Fibroblast of peridontal ligament (primary cell): ENCODE measurements around the gene PAX2.

Experiments
- DNase-seq: peaks from one replicate; pipeline ENCODE4 v3.0.0-alpha.2; 2010; ENCODE audit errors: extremely low read depth

PAX2 gene

DNA sequence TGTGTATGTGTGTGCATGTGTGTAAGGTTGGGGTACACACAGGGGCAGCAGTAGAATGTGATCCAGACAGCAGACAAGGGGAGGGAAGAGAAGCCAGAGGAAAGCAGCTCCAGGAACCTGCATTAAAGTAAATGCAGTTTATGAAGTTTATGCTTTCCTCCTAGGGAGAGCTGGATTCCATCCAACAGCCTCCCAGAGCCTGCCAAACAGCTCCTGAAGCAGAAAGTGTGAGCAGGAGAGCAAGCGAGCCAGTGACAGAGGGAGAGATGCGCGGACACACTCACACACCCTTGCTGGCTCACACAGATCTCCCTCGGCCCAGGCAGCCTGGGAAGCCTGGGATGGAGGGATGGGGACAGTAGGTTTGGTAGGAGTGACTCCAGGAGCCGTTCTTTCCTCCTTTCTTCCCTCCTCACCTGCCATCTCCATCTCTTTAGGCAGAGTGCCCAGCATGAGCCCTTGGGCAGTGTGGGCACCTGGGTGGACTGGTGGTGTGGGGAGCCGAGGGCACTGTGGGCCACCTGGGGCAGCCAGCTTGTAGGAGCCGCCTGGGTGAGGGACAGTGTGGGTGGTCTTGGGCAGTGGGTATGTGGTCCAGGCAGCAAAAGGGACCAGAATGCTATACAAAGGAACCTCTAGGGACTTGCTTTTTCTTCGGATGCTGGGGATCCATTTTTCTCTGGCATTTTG lies 46.1 kb downstream of the PAX2 start:
- no peak for DNase-seq

DNA sequence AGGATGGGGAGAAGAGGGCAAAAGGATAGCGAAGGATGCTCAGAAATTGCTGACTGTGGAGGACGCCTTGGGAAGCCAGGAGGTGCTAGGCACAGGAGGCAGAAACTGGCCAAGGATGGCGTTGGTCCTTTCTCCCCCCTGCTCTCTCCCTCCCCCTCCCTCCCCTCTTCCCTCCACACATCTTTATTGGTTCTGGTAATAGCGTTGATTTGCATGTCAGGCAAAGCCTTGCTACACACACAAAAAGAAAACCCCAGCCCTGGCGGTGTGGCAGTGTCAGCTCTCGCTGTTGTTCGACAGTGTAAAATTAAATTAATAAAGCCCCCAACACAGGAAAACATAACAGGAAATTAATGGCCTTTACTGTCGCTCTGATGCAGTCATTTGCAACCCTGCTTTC lies 47.2 kb downstream of the PAX2 start:
- no peak for DNase-seq

DNA sequence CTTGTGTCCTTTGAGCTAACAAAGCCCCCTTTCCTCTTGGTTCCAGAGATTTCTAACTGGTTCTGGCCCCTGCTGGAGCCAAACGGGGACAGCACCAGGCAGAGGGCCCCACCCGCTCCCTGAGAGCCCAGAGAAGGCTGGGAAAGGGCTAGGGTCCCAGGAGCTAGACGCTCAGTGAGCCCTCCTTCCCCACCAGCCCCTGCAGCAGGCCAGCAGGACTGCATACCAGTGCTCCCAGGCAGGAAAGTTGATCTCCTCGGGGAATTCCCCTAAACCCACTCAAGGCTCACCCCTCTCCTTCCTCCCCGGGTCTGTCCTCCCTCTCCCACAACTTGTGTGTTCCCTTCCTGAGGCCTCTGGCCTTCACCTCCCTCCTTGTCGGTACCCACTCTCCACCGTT lies 47.7 kb downstream of the PAX2 start:
- no peak for DNase-seq

DNA sequence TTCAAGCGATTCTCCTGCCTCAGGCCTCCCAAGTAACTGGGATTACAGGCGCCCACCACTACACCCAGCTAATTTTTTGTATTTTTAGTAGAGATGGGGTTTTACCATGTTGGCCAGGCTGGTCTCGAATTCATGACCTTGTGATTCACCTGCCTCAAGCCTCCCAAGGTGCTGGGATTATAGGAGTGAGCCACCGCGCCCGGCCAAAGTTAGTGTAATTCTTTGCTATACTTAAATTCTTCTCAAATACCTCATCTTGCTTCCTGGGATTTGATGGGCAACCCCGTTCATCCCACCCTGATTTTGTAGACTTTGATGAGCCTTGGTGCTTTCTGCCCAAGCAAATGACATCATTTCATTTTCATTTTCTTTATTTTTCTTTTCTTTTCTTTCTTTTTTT lies 54.5 kb downstream of the PAX2 start:
- no peak for DNase-seq

DNA sequence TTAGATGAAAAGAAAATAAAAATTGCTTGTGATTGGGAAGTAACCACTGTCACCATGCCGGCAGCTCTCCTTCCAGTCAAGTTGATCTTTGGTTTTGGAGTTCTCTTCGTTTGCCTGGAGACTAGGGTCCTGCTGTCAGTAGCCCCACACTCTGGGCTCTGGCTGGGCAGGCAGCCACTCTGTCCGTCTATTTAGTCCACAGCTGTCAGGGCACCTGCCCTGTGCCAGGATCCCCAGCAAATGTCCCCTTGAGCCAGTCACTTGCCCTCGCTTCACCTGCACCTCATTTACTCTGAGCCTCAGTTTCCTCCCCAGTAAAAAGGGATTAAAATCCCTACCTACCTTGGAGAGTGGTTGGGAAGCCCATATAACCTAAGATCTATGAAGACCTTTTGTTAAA lies 55.5 kb downstream of the PAX2 start:
- DNase-seq, result no peak

DNA sequence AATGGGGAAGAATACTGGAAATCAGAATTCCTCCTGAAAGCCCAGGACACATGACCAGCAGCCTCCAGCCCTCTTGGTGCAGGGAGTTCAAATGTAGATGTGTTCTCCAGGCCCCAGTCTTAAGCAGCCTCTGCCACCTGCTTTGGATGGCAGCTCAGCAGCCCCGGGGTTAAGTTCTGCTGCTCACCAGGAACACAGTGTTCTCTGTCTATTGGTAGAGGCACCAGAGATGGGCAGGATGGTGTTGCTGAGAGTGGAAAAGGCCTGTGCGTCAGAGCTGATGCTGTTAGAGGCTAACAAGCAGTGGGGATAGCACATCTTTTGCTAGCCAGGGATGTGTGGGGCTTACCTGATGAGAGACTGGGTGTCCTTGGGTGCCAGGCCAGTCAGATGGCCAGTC lies 56.8 kb downstream of the PAX2 start:
- no peak for DNase-seq

DNA sequence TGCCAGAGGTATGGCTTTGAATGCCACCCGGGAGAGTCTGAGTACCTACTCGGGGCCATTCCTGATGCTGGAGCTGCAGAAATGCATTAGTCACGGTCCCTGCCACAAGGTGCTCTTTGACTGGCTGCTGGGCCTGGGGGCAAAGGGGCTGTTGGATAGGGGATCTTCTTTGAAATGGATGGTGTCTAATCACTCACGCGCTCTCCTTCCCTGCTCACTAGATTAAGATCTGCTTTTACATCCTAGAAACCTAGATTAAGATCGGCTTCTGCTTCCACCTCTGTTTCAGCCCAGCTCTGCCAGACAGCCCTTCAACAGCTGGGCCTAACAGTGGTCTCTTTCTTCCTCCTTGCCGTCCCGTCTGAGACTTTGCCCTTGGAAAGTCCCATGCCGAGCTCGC lies 57.2 kb downstream of the PAX2 start:
- DNase-seq, result no peak

DNA sequence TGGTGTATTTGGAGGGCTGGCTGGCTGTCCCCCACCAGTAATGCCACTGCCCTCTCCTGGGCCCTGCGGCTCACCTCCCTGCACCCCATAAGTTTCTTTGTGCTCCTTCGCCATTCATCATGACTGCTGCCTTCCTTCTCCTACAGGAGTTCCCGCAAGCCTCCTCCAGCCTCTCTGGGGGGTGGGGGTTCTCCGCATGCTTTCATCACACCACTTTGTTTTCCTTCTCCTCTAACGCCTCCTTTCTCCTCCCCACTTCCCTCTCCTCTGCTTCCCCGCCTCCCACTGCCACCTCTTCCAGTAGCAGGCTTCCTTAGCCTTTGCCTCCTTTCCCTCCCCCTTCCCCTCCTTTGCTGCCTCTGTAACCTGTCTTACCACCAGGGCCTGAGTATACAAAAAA lies 58.1 kb downstream of the PAX2 start:
- DNase-seq, result no peak

DNA sequence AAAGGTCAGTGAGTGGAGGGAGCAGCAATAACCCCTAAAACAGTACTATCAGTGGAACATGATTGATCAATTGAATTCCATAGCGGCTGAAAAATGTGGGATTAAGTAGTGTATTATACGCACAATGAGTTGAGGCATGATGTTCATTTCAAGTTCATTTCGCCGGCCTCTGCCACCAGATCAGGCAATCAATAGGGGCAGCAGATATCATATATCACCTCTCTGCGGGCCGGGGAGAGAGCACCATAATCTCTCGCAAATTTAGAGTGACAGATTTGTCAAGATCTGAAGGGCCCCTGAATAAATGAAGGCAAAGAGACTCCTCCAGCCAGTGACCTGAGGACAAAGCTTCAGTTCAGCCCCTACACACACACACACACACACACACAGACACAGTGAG lies 58.5 kb downstream of the PAX2 start:
- no peak for DNase-seq

DNA sequence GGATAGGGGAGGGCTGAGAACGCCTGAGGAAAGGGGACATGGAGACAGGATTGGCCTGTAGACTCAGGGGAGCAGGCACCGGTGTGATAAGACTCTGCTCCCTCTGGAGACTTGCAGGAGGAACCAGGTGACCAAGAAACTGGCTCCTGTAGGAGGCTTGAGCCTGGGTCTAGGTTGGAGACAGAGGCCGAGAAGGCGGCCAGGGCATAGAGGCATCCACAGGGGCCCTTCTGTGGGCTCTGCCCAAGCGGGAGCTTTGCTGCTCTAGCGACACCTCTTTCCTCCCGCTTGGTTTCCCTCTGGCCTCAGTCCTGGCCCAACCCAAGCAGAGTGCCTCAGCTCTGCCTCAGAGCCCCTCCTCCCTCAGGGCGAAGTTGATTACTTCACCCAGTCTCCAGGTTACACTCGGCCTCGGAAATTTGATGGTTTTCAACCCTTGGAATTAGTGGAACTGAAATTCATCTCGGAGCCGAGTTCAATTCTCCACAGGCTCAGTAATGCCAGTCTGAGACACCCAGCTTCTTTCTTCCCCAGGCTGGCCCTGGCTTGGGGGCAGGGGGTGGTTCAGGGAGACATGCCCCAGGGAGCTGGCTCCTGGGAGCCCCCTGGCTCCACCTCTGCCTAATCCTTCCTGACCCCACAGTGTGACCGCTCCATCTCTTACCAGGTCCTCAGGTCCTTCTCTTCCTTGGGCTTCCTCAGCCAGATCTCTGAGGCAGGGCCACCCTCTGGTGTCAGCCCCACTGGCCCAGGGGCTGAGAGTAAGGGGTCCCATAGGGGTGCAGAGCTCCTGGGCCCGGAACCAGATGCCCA lies 60.4 kb downstream of the PAX2 start:
- no peak for DNase-seq

DNA sequence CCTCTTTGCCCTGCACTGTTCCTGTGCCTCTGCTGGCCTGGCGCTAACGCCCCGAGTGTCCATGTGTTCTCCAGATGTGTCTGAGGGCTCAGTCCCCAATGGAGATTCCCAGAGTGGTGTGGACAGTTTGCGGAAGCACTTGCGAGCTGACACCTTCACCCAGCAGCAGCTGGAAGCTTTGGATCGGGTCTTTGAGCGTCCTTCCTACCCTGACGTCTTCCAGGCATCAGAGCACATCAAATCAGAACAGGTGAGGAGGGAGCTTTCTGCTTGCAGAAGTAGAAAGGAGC lies 60.9 kb downstream of the PAX2 start:
- DNase-seq, result no peak

DNA sequence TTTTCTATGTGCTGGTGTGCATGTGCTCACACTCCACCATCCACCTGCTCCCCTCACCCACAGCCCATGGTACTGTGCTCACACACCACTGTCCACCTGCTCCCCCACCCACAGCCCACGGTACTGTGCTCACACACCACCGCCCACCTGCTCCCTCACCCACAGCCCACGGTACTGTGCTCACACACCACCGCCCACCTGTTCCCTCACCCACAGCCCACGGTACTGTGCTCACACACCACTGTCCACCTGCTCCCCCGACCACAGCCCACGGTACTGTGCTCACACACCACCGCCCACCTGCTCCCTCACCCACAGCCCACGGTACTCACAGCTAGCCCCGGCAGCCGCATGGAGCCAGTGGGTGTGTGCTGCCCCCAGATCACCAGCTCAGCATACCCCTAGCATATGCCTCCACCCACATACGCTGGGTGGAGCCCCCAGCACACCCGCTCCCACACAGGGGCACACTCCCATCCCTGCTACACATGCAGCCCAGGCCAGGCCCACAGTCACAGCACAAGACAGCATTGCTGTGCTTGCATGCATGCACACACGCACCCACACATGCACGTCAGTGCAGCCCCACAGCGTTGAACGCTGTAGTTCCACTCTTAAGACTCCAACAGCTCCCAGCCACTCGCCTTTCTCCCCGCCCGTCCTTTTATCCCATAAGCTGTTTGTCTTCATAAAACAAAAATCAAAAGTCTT lies 62.0 kb downstream of the PAX2 start:
- DNase-seq, result no peak

DNA sequence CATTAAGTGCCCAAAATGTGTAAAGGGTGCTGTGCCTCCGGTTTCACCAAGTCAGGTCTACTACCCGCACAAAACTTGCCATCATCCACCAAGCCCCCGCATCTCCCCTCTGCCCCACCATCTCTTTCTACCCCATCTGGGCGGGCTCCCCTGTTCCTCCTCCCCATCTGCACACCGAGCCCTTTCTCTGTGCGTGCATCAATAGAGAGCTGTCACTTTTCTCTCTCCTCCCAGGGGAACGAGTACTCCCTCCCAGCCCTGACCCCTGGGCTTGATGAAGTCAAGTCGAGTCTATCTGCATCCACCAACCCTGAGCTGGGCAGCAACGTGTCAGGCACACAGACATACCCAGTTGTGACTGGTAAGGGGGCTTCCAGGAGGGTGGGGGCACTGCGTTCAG lies 63.5 kb downstream of the PAX2 start:
- DNase-seq, result no peak

DNA sequence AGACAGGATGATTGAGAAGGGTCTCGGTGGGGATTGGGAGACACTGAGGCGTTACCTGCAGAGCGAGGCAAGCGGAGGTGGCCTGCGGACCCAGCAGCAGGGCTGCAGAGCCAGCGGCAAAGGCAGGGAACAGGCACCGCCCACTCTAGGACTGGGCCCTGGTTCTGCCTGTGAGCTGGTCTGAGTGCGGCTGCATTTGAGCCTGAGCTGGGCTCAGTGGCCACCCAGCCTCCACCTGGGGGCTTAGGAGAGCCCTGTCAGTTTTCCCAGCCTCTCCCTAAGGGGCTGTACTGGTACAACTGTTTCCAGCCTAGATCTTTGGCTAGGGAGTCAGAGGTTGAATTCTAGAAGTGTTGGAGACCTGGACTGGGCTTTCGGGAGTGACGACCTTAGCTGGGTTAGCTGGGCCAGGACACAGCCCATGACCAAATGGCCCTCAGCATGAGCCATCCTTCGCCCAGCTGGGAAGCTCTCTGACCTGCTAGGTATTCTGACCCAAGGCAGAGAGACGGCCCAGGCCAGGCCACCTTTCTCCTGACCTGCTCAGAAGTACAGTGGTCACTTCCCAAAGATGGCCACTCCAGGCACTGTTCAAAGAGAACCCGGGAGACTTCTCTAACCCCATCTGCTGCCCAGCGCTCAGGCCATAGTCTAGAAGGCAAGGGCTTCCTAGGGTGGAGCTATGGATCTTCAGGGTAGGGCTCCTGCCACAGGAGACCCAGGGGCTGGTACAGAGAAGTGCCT lies 64.9 kb downstream of the PAX2 start:
- DNase-seq, result no peak

DNA sequence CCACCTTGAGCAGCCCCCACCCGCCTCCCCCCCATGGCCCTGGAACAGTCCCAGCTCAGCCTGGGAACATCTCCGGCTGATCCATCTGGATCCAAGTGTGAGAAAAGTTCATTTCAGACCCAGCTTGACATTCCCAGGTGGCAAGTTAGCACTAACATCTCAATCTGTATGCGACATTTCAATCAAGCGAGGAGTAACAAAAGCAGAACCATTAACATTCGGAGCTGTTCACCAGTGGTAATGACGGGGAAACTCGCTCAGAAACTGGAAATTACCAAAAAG lies 65.4 kb downstream of the PAX2 start:
- DNase-seq, result no peak

DNA sequence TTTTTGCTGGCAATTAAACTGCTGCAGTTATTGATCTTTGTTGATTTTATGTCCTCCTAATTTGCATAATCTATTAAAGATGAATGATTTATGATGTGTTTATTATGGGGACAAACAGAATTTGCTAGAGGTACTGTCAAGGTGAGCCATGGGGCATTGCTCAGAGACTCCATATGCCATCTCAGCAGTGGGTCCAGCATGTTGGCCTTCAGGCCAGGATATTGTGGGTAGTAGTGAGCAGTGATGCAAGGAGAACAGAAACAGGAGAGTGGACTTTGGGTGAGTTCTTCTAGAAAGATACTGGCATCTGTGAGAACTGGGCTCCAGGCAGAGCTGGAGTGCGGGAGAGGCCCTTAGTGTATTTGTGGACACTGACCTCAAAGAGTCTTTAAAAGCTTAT lies 65.9 kb downstream of the PAX2 start:
- no peak for DNase-seq

DNA sequence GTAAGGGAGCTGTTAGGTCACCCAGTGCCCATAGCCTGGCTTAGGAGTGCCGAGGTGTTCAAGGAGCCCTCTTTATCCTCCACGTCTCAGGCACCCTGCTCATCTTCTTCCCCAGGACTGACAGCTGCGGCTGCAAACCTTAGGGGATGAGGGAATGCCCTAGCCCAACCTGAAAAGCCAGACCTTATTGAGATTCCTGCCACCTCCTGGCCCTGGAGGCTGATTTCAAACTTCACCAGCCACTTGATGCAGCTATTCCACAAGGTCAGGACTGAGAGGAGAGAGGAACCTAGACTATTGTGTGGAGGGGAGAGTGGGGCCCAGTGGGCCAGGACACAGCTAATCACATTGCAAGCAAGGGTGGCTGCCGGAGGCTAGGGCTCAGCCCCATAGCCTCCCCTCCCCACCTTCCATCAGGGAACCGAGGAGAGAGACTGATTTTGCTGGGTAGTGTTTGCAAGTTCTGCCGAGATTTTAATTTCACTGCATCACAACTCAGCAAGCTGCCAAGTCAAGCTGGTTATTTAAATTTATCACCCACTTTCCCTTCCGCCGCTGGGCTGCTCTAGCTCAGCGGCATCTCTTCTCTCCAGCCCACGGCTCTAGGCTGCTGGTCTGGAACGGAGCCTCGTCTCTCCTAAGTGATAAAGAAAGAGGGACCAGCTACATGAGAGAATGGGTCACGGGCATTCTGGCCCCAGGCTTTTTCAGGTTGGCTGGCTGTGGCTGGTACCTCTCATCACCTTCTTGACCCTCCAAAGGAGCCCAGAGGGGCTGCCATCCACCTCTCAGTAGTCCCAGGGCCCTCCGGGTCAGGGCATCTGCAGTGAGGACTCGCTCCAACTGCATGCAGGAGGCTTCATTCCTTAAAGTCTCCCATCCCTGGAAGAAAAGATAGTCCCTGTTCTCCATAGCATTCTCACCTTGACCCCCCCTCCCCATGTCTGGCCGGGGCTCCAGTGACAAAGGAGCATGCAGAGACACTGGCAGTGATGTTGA lies 66.7 kb downstream of the PAX2 start:
- no peak for DNase-seq

DNA sequence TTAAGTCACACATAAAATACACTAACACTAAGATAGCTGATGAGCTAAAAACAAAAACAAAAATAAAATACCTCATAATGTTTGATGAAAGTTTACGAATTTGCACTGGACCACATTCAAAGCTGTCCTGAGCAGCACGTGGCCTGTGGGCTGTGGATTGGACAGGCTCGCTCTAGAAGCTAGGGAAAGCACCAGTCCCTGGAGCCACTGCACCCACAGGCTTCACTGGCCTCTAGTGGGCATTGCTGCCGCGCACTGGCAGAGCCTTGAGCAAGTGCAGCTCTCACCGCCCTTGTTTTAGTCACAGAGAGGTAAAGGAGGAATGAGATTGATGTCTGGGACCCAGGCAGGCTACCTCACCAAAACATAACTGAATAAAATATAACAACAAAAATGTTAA lies 67.6 kb downstream of the PAX2 start:
- no peak for DNase-seq

DNA sequence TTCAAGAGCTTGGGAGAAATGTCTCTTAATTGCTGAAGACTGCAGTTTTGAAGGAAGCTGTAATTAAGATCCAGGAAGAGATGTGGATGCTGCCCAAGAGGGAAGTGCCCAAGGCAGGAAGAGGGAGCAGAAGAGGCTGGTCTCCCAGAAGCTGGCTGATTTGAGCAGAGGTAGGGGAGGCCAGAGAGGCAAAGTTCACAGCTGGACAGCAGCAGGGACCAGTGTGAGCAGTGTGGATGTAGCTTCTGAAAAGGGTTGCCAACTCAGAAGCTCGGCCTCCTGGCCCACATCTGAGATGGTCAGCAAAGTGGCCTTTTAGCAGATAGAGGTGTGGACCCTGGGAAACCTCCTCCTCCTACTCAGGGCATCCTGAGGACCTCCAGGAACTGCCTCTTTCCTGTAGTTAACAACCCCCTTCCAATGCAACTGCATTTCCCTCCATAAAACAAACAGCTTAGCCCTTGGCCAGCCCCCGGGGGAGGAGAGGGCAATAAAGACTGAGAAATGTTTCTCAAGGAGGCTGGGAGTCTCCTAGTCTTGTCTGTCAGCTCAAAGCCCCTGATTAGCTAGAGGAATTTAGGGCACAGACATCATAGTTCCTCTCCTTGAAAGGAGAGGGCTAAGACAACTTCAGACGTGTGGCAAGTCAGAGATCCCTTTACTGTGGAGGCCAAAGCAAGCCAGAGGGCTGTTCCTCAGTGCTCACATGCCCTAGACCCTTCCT lies 69.5 kb downstream of the PAX2 start:
- no peak for DNase-seq

DNA sequence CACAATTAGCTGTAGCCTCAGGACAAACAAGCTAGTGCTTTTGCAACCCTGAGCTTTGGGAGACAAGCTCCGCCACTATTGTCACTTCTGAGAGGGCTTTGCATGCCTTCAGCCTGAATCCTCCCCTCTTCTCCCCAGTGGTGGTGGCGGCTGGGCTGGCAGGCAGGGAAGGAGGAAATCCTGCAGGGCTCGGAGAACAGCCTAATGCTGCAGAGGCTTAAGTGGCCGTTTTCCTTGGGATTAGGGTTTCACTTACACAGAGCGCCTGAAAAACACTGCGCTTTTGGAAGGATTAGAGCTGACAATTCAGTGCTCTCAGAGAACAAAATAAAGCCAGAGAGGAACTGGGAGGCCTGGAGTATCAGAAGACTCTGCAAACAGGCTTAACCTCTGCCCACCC lies 71.3 kb downstream of the PAX2 start:
- no peak for DNase-seq
